AG04450 (cell line): Measurements from ENCODE around the gene TEDC2. TPM values are rescaled to one million over a fixed set of nuclear protein-coding genes. Genes with fewer than 3 reads are reported as not detected.
A peak's percentile ranks its signal among the peaks of the same experiment; 100 is the strongest.

Source experiments
- CTCF ChIA-PET: fragments of 300-600, 350-600 bp; formaldehyde crosslinking; extraction: SDS; loops from one replicate; lab custom pipeline; 2022; ENCODE audit warnings: antibody characterized with exemption, inconsistent platforms; lab: Charles Lee
- POLR2A ChIA-PET: fragments of 350-600 bp; formaldehyde crosslinking; extraction: SDS; loops from one replicate; lab custom pipeline; 2021; ENCODE audit warnings: antibody characterized with exemption, inconsistent platforms; lab: Yijun Ruan, JAX
- DNase-seq: peaks from one replicate; pipeline ENCODE4 v3.0.0-alpha.2; 2011; ENCODE audit warnings: low read depth, low spot score
- H3K27ac ChIP-seq: one replicate; pipeline ENCODE4 v1.5.1; 2012; ENCODE audit warnings: low read depth, low read length, control low read depth
- H3K27me3 ChIP-seq: one replicate; pipeline ENCODE4 v1.6.0; 2012; ENCODE audit warnings: low read length; ENCODE audit not compliant: control insufficient read depth, insufficient read depth
- H3K4me3 ChIP-seq: 2 replicates; pipeline ENCODE4 v1.5.1; 2011; ENCODE audit warnings: mild to moderate bottlenecking, low read depth, low read length, control low read depth
- H3K9me3 ChIP-seq: 2 replicates; pipeline ENCODE4 v1.5.1; 2012; ENCODE audit warnings: low read length; ENCODE audit not compliant: control insufficient read depth, insufficient read depth
- polyA plus RNA-seq: library from polyadenylated mRNA; depleted of rRNA; stranded (reverse); fragments of >200 nt; gene quantifications from 2 replicates; pipeline ENCODE4 v1.2.3, GENCODE V29; 2011
- TF ChIP-seq, protein P1 (sequence below): IDR thresholded peaks from 2 replicates; pipeline ENCODE4 v1.5.1; 2011; ENCODE audit warnings: low read depth, low read length, control low read depth, inconsistent platforms

The TEDC2 gene
- polyA plus RNA-seq, 1 experiment: 1.8 TPM

DNA sequence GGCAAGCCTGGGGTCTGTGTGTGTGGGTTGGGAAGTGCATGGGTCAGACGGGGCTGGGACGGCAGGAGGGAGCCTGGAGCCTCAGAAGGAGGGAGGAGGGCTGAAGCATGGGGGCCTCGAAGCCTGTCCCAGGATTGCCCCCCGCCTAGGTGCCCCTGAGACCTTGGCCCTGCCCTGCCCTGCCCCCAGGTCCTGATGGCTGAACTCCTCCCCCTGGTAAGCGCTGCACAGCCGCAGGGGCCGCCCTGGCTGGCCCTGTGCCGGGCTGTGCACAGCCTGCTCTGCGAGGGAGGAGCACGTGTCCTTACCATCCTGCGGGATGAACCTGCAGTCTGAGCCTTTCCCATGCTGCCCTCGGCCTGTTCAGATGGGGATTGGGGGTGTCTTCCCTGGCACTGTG lies 4.4 kb downstream of the TEDC2 start:
- Histone ChIP-seq H3K4me3 (no peak overlapping the region), H3K9me3 (no peaks in the 10 kb centered on the region; the same call in 1 of the 2 replicates), H3K27ac (no peak overlapping the region), H3K27me3 (no peaks in the 10 kb centered on the region)
- TF ChIP-seq, protein P1, sequence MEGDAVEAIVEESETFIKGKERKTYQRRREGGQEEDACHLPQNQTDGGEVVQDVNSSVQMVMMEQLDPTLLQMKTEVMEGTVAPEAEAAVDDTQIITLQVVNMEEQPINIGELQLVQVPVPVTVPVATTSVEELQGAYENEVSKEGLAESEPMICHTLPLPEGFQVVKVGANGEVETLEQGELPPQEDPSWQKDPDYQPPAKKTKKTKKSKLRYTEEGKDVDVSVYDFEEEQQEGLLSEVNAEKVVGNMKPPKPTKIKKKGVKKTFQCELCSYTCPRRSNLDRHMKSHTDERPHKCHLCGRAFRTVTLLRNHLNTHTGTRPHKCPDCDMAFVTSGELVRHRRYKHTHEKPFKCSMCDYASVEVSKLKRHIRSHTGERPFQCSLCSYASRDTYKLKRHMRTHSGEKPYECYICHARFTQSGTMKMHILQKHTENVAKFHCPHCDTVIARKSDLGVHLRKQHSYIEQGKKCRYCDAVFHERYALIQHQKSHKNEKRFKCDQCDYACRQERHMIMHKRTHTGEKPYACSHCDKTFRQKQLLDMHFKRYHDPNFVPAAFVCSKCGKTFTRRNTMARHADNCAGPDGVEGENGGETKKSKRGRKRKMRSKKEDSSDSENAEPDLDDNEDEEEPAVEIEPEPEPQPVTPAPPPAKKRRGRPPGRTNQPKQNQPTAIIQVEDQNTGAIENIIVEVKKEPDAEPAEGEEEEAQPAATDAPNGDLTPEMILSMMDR: no peak
- no peak for DNase-seq
- ChIA-PET CTCF (no interaction called here), POLR2A (no interaction called here)

DNA sequence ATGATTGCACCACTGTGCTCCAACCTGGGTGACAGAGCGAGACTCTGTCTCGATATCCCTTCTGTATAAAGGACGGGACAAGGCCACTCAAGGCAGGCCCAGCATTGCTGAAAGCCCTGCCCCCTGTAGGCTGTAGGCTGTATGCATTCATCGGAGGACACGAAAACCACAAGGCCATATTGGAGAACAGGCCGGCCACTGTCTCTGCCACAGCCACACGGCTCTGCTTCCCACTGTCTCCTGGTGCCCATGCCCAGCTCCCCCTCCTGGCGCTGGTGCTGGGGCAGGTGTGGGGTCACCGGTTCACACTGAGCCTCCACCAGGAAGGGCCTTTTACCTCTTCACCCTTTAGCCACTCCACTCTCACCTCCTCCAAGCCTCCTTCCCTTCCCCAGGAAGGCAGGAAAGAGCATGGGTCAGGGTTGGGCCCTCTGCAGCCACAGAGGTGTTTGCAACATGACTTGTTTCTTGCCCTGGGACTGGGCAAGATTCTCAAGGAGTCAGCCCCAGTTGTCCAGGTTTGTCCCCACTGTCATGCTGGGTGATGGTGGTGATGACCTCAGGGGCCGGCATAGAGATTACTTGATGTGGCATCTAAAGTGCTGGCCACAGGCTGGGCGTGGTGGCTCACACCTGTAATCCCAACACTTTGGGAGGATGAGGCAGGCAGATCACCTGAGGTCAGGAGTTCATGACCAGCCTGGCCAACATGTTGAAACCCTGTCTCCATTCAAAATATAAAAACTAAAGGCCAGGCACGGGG lies 5.9 kb downstream of the TEDC2 start:
- CTCF ChIA-PET: no interaction called here
- no peak overlapping the region for H3K4me3 ChIP-seq
- no peaks in the 10 kb centered on the region; the same call in 1 of the 2 replicates for H3K9me3 ChIP-seq
- DNase-seq: no peak
- POLR2A ChIA-PET: no interaction called here
- no peak overlapping the region for H3K27ac ChIP-seq
- H3K27me3 ChIP-seq: no peaks in the 10 kb centered on the region
- TF ChIP-seq, protein P1: peak; percentile 34

DNA sequence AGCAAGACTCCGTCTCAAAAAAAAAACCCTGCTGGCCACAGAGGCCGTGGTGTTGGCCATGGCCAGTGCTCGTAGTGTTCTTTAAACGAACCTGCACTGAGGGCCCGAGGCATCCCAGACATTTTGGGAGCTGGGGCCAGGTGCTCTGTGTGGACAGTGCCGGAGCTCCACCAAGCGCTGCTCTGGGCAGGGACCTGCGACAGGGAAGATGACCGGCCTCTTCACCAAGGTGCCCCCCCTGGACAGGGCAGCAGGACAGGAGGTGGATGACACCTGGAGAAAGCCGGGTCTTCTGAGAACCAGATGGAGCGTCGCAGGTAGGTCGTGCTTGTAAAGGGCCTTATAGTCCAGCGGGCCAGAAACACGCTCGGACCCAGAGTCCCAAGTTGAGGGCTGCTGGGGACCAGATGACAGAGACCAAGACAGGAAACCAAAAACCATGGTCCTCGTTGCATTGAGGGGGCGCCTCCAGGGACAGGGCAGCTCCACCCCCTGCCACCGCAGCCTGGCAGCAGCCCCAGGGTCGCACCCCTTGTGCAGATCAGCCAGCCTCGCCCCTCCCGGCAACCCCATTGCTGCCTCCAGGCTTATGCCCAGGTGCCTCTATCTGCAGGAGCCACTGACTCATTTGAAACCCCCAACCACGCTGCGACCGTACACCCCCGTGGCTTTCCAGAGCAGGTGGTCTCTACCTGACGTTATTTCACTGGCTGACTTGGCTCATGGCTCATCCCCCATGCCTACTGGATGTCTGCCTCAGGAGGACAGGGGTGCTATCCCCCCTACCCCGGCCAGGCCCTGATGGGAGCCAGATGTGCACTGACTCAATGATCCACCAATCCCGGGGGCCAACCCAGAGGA lies 7.0 kb downstream of the TEDC2 start:
- DNase-seq: no peak
- H3K27ac ChIP-seq: no peak overlapping the region
- H3K9me3 ChIP-seq: no peaks in the 10 kb centered on the region; the same call in 1 of the 2 replicates
- ChIA-PET CTCF (interaction anchor here (0.8 kb wide), 1 partner anchor 35 kb away, joined by 3 read pairs; no protein-coding TSS in a partner anchor), POLR2A (no interaction called here)
- no peaks in the 10 kb centered on the region for H3K27me3 ChIP-seq
- TF ChIP-seq, protein P1: no peak
- H3K4me3 ChIP-seq: peak overlapping the region; percentile 56

DNA sequence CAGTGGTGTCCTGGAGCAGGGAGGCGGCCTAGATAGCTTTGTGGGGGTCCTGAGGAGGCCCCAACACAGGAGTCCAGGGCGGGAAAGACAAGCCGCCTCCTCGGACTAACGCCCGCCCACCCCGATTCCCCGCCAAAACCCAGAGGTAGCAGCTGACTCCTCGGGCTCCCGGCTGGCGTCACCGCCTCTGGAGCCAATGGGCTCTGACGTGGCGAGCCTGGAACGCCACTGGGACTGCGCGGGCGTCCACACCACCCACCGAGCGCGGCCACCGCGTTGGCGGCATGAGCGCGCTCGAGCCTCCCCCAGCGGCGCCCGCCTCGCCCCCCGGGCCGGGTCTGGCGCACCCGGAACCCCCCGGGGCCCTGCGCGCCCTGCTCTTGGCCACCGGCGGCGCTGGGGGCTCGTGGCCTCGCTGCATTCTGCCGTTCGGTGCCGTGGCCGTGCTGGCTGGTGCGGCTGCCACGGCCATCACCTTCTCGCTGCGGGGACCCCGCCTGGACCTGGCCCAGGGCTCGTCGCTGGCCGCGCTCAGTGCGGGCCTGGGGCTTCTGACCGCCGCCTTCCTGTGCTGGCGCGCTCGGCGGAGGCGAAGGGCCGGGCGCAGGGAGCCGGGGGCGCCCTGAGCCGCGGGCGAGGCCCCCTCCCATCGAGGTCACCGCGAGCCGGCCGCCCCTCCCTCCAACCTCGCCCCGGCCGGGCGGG lies 7.8 kb downstream of the TEDC2 start:
- TF ChIP-seq, protein P1: no peak
- H3K27ac ChIP-seq: no peak overlapping the region
- POLR2A ChIA-PET: interaction anchor here (0.6 to 0.7 kb wide), 2 partner anchors 18 to 186 kb away, joined by 3 read pairs; no protein-coding TSS in a partner anchor
- DNase-seq: no peak
- H3K4me3 ChIP-seq: peak overlapping the region; percentile 56
- CTCF ChIA-PET: interaction anchor here (0.8 kb wide), 1 partner anchor 34 kb away, joined by 3 read pairs; no protein-coding TSS in a partner anchor
- H3K27me3 ChIP-seq: no peaks in the 10 kb centered on the region
- H3K9me3 ChIP-seq: no peaks in the 10 kb centered on the region; the same call in 1 of the 2 replicates
